HG02885 (cell line): ENCODE measurements around the gene ZBTB39.
"Not testable (repeated sequence)": the region's sequence is repeated elsewhere in the genome, so short reads cannot be mapped to it uniquely, and the experiment has no call there.

Experiments
- ATAC-seq: cut with Tn5 transposase; IDR thresholded peaks from one replicate; pipeline ENCODE4 v1.9.1; 2021; ENCODE audit warnings: mild to moderate bottlenecking; ENCODE audit not compliant: unreplicated experiment, poor library complexity

The ZBTB39 gene, protein sequence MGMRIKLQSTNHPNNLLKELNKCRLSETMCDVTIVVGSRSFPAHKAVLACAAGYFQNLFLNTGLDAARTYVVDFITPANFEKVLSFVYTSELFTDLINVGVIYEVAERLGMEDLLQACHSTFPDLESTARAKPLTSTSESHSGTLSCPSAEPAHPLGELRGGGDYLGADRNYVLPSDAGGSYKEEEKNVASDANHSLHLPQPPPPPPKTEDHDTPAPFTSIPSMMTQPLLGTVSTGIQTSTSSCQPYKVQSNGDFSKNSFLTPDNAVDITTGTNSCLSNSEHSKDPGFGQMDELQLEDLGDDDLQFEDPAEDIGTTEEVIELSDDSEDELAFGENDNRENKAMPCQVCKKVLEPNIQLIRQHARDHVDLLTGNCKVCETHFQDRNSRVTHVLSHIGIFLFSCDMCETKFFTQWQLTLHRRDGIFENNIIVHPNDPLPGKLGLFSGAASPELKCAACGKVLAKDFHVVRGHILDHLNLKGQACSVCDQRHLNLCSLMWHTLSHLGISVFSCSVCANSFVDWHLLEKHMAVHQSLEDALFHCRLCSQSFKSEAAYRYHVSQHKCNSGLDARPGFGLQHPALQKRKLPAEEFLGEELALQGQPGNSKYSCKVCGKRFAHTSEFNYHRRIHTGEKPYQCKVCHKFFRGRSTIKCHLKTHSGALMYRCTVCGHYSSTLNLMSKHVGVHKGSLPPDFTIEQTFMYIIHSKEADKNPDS

DNA sequence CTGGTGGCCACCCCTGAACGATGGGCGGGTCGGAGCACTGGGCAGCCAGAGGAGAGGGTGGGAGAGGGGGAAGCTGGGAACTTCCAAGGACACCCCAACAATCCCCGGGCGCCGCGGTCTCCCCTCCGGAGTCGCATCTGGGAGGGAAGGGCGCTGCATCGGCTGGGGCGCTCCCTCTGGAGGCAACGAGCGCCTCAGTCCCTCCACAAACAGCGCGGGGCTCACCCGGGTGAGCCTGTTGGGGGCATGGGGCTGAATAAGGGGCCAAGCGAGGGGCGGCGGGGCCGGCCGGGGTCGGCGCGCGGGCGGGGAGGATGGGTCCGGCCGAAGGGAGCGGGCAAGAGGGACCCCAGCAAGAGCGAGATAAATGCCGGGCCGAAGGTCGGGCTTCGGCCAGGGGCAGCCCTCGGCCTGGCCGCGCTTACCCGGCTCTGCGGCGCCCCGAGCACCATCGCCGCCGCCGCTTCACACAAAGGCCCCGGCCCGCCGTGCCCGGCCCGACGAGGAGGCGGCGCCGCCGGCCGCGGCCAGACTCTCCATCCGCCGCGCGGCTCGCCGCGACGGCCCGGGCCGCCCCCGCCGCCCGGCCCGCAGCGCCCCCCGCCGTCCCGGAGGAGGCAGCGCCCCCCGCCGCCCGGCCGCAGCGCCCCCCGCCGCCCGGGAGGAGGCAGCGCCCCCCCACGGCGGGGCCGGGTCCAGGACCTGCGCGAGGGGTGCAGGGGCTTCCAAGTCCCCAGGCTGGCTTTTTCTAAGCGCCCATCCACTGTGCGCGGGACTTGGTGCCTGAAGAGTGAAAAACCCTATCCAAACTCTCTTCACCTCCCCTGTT lies at the start of gene ZBTB39:
TSS of gene ZBTB39 (minus strand) at position 567 of the 829 bp plus-strand sequence. CDS start 1,629 bp downstream, outside the sequence.
- peak; percentile 70 for ATAC-seq

- no peak for ATAC-seq
These were observed 49.5 kb upstream of the ZBTB39 start for GRCh38 chr12:57055824-57056223.

GRCh38 chr12:57053901-57054300 lies 47.6 kb upstream of the ZBTB39 start:
- ATAC-seq, result not testable (repeated sequence)

DNA sequence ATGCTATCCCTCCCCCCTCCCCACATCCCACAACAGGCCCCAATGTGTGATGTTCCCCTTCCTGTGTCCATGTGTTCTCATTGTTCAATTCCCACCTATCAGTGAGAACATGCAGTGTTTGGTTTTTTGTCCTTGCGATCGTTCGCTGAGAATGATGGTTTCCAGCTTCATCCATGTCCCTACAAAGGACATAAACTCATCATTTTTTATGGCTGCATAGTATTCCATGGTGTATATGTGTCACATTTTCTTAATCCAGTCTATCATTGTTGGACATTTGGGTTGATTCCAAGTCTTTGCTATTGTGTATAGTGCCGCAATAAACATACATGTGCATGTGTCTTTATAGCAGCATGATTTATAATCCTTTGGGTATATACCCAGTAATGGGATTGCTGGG lies 46.8 kb upstream of the ZBTB39 start:
- ATAC-seq, result not testable (repeated sequence)

GRCh38 chr12:57051011-57051410 lies 44.7 kb upstream of the ZBTB39 start:
- ATAC-seq, result no peak

DNA sequence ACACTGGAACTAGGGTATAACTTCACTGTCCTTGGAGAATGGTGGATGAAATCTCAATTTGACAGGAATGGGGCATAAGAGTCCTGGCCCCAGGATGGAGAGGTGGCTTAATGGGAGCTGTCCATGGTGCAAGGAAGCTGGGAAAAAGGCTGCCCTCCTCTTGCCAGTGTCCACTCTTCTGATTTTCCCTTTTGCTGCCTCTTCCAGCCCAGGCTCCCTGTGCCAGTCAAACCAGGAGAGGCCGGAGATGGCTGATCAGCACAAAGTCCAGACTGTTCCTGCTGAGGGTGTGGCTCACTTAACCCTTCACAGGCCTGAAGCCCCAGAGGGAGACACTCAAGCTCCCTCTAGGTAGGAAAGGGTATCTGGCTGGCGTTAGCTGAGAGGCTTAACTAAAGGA lies 43.5 kb upstream of the ZBTB39 start, which contains the start of gene MYO1A:
TSS of gene MYO1A (minus strand) at position 240 of the 400 bp plus-strand sequence. CDS start 1,806 bp downstream, outside the sequence.
- ATAC-seq, result no peak

DNA sequence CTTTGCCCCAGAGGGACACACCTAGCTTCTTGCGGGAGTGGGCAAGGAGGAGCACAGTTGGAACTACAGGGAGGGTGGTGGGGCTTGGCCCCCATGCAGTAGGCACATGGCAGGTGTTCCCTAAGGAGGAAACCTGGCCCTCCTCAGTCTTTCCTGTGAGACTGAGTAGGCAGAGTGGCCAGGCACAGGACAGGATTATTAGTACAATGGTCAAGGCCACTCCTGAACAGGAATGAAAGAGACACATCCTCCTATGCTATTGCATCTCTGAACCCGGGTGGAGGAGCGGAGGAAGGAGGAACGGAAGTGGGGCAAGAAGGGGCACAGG lies 42.7 kb upstream of the ZBTB39 start:
- no peak for ATAC-seq

GRCh38 chr12:57048423-57049118 lies 42.2 kb upstream of the ZBTB39 start:
- no peak for ATAC-seq

DNA sequence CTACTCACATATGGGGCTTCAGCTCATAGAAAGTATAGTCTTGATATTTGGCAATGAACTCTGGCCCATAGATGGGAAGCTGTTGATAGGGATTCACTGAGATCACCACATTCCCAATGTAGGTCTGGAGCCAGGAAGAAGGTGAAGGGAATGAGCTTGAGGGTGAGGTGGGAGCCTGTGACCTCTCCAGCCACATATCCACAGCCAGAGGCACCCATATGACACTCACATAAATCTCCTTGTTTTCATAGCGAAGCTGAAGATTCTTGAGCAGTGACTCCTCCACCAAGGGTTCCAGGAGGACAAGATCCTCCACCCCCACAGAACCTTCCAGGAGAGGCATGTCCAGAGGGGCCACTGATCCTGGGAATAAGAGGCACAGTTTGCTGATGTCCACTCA lies 41.6 kb upstream of the ZBTB39 start:
- ATAC-seq, result no peak

- ATAC-seq, result no peak
These were observed 40.9 kb upstream of the ZBTB39 start for GRCh38 chr12:57046947-57047890.

DNA sequence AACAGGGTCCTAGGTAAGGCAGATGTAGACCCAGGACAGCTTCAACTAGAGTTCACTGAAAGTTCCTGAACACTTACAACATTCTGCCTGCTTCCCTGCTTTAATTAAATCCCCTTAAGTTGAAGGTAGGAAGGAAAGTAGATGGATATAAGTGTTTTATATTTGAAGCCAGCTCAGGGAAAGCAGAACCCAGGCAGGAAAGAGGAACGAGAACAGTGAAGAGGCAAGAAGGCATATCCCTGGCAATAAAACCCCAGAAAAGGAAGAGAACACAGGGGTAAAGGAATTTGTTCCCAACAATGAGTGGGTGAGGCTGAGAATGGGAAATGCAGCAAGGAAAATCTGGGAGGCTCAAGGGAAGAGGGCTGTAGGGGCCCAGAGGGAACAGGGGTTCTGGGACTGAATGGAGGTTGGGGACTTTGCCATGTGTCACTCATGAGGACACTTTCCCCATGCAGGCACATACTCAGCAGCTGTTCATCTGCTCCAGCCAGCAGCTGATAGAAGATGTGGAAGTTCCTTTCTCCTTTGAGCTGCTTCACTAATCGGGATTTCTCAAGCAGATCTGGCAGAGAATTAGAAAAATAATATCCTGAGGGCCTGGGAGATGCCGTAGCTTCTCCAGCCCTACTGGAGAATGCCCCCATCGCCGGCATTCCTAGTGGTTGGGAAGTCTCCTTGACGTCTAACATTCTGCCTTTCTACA lies 39.9 kb upstream of the ZBTB39 start:
- ATAC-seq, result no peak

- no peak for ATAC-seq
These were observed 38.5 kb upstream of the ZBTB39 start for GRCh38 chr12:57044889-57045288.

DNA sequence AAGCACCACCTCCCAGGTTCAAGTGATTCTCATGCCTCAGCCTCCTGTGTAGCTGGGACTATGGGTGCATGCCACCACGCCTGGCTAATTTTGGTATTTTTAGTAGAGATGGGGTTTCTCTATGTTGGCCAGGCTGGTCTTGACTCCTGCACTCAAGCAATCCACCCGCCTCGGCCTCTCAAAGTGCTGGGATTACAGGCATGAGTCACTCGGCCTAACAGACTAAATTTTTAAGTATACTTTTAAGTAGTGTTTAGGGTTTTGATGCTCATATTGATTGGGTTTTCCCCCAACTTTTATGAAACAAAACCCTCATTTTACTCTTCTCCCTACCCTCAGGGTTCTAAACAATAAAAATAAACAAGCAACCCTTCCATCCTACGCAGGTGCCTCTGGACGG lies 38.1 kb upstream of the ZBTB39 start:
- no peak for ATAC-seq

GRCh38 chr12:57042695-57043094 lies 36.3 kb upstream of the ZBTB39 start:
- no peak for ATAC-seq

DNA sequence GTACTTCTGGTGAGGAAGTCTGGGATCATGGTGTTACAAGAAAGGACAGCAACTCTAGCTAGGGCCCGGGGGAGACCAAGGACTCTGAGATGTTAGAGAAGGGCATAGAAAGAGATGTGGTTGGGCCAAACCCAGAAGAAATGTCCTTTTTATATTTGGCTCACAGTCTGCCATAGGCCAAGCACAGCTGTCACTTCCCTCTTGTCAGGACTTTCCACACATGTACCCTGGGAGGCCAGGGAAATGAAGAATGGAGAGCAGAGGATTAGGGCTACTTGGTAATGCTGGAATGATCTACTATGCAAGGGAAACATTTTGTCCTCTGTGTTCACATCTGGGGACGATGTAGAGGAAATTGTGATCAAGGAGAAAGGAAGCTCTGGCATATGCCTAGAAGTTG lies 34.4 kb upstream of the ZBTB39 start:
- no peak for ATAC-seq

- ATAC-seq, result no peak
These were observed 33.9 kb upstream of the ZBTB39 start for GRCh38 chr12:57040211-57040610.

GRCh38 chr12:57039016-57039798 lies 32.9 kb upstream of the ZBTB39 start:
- ATAC-seq, result no peak

- ATAC-seq, result no peak
These were observed 30.9 kb upstream of the ZBTB39 start for GRCh38 chr12:57037264-57037663.
